Prostate gland (tissue), 2 donors: ENCODE measurements around the gene PPARA.

Experiments
- CTCF ChIP-seq, 4 experiments: fragments of 200-600 bp in 2 of 4; fragments of 450-650 bp in 2 of 4; sonication (generic) in 2 of 4; IDR thresholded peaks; 1 replicate in 3 of 4; 2 replicates in 1 of 4; pipeline ENCODE4 v1.5.1; 2016 to 2019; ENCODE audit warnings: antibody characterized with exemption in 4 of 4, mild to moderate bottlenecking in 2 of 4, moderate library complexity in 2 of 4
- POLR2A ChIP-seq: fragments of 450-650 bp; IDR thresholded peaks from one replicate; pipeline ENCODE4 v1.6.1; 2016; ENCODE audit warnings: antibody characterized with exemption, mild to moderate bottlenecking

GRCh38 chr22:46171940-46172339 is 21.6 kb downstream of the PPARA start:
- TF ChIP-seq POLR2A (no peak), CTCF (IDR thresholded peaks at IDR 0.05) (no peak)
